ENCODE results near the gene AP2A1. TPM values are rescaled to one million over a fixed set of nuclear protein-coding genes. Genes with fewer than 3 reads are reported as not detected.
A peak's percentile ranks its signal among the peaks of the same experiment; 100 is the strongest.

AP2A1 gene
- polyA plus RNA-seq (2011; rRNA removed) = 36.6 and 41.6 TPM in 2 replicates
- 68.6 and 83.9 TPM in 2 replicates for polyA plus RNA-seq (2012; cell fraction: cytosol; rRNA removed)
- polyA plus RNA-seq (2012; cell fraction: nucleus; rRNA removed) = 133 and 183 TPM in 2 replicates
- 53.4 to 62.1 TPM (median 58.6 TPM) in 3 replicates for polyA plus RNA-seq (2017; fragmentation: RNase III; extraction: RNeasy Plus Mini Kit Qiagen cat#74134 plus additional on column Dnase treatment)
- polyA minus RNA-seq (2011; rRNA and poly(A)+ RNA removed) = 58.4 and 76.3 TPM in 2 replicates

DNA sequence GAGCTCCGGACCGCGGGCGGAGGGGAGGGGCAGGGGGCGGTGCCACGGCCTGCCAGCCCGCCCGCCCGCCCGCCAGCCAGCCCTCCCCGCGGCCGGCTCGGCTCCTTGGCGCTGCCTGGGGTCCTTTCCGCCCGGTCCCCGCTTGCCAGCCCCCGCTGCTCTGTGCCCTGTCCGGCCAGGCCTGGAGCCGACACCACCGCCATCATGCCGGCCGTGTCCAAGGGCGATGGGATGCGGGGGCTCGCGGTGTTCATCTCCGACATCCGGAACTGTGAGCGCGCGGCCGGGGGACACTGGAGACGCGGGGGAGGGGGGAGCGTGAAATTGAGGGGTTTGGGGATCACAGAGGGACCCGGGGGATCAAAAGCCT, at the start of gene AP2A1:
TSS of gene AP2A1 (plus strand) at position 72 of the 370 bp plus-strand sequence. CDS start at position 205, 133 bp downstream.
- TF ChIP-seq PHF8 (IDR thresholded peaks at IDR 0.05; ENCODE audit: borderline replicate concordance, low read depth) (peak; percentile 63; the same call in 1 of the 2 replicates), NPAS2 (CRISPR knock-in tag; IDR thresholded peaks at IDR 0.05; ENCODE audit: borderline replicate concordance) (no peak), POLR2A (IDR thresholded peaks at IDR 0.05; ENCODE audit: low read length) (peak; percentile 60)
- TF ChIP-seq, protein P1, sequence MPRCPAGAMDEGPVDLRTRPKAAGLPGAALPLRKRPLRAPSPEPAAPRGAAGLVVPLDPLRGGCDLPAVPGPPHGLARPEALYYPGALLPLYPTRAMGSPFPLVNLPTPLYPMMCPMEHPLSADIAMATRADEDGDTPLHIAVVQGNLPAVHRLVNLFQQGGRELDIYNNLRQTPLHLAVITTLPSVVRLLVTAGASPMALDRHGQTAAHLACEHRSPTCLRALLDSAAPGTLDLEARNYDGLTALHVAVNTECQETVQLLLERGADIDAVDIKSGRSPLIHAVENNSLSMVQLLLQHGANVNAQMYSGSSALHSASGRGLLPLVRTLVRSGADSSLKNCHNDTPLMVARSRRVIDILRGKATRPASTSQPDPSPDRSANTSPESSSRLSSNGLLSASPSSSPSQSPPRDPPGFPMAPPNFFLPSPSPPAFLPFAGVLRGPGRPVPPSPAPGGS (IDR thresholded peaks at IDR 0.05) = 0 out of 3 replicates have a peak, but pooled peaks have one; percentile 44
- ATAC-seq (no peak; a peak in 1 of 6 replicates), DNase-seq (ENCODE audit: low read depth in 1 of 2, low spot score in 1 of 2) (no peak), FAIRE-seq (no peak)
- H3K4me3 ChIP-seq = peak within 1 kb of the TSS; percentile 90
- peak within 1 kb of the TSS; percentile 93 to 95 for H3K27ac ChIP-seq
- no peaks in the 10 kb centered on the region for H3K9me3 ChIP-seq
- CTCF ChIA-PET = interaction anchor here (0.7 to 1.8 kb wide), 5 partner anchors 9 to 86 kb away, joined by 3 to 5 read pairs (median 3); no protein-coding TSS in a partner anchor
- H3K4me1 ChIP-seq = peaks cover 21% of the 10 kb centered on the region
- peak within 1 kb of the TSS; percentile 95 for H3K4me2 ChIP-seq
- POLR2A ChIA-PET = interaction anchor here (0.6 to 1.6 kb wide), 15 partner anchors 12 to 669 kb away, joined by 3 to 15 read pairs (median 4); partner anchors contain the start of genes AKT1S1, BCL2L12, FUZ and IRF3
- 2% methylated on average over 14 of the region's 38 CpGs for WGBS (ENCODE audit: missing lambda C conversion rate)

DNA sequence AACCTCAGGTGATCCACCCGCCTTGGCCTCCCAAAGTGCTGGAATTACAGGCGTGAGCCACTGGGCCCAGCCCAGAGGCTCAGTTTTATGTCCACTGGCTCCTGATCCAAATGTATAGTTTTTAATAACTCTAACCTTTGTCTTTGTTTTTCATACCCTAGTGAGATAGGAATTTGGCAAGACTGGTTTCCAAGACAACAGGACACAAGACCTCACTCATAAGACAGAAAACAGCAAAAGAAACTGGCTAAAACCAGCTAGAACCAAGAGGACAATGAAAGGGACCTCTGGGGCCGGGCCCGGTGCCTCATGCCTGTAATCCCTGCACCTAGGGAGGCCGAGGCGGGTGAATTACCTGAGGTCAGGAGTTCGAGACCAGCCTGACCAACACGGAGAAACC, 48.3 kb upstream of the AP2A1 start:
- 89% methylated on average over 8 of the region's 8 CpGs for WGBS (ENCODE audit: missing lambda C conversion rate)
- FAIRE-seq (no peak), ATAC-seq (no peak), DNase-seq (ENCODE audit: low read depth in 1 of 2, low spot score in 1 of 2) (no peak)
- TF ChIP-seq NFE2L2 (conservative IDR thresholded peaks at IDR 0.05; ENCODE audit: low read length) (no peak), RAD21 (conservative IDR thresholded peaks at IDR 0.05 in 1 of 2, IDR thresholded peaks at IDR 0.05 in 1 of 2) (no peak), CHD2 (IDR thresholded peaks at IDR 0.05; ENCODE audit: low read length, partially characterized antibody) (no peak), EHF (CRISPR knock-in tag; IDR thresholded peaks at IDR 0.05) (no peak), EHMT2 (IDR thresholded peaks at IDR 0.05; ENCODE audit: low read depth) (no peak)
- TF ChIP-seq, protein P2, sequence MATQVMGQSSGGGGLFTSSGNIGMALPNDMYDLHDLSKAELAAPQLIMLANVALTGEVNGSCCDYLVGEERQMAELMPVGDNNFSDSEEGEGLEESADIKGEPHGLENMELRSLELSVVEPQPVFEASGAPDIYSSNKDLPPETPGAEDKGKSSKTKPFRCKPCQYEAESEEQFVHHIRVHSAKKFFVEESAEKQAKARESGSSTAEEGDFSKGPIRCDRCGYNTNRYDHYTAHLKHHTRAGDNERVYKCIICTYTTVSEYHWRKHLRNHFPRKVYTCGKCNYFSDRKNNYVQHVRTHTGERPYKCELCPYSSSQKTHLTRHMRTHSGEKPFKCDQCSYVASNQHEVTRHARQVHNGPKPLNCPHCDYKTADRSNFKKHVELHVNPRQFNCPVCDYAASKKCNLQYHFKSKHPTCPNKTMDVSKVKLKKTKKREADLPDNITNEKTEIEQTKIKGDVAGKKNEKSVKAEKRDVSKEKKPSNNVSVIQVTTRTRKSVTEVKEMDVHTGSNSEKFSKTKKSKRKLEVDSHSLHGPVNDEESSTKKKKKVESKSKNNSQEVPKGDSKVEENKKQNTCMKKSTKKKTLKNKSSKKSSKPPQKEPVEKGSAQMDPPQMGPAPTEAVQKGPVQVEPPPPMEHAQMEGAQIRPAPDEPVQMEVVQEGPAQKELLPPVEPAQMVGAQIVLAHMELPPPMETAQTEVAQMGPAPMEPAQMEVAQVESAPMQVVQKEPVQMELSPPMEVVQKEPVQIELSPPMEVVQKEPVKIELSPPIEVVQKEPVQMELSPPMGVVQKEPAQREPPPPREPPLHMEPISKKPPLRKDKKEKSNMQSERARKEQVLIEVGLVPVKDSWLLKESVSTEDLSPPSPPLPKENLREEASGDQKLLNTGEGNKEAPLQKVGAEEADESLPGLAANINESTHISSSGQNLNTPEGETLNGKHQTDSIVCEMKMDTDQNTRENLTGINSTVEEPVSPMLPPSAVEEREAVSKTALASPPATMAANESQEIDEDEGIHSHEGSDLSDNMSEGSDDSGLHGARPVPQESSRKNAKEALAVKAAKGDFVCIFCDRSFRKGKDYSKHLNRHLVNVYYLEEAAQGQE (IDR thresholded peaks at IDR 0.05) = no peak
- TF ChIP-seq, protein P3, sequence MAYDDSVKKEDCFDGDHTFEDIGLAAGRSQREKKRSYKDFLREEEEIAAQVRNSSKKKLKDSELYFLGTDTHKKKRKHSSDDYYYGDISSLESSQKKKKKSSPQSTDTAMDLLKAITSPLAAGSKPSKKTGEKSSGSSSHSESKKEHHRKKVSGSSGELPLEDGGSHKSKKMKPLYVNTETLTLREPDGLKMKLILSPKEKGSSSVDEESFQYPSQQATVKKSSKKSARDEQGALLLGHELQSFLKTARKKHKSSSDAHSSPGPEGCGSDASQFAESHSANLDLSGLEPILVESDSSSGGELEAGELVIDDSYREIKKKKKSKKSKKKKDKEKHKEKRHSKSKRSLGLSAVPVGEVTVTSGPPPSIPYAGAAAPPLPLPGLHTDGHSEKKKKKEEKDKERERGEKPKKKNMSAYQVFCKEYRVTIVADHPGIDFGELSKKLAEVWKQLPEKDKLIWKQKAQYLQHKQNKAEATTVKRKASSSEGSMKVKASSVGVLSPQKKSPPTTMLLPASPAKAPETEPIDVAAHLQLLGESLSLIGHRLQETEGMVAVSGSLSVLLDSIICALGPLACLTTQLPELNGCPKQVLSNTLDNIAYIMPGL (CRISPR knock-in tag; IDR thresholded peaks at IDR 0.05; ENCODE audit: borderline replicate concordance) = no peak
- TF ChIP-seq, protein P4, sequence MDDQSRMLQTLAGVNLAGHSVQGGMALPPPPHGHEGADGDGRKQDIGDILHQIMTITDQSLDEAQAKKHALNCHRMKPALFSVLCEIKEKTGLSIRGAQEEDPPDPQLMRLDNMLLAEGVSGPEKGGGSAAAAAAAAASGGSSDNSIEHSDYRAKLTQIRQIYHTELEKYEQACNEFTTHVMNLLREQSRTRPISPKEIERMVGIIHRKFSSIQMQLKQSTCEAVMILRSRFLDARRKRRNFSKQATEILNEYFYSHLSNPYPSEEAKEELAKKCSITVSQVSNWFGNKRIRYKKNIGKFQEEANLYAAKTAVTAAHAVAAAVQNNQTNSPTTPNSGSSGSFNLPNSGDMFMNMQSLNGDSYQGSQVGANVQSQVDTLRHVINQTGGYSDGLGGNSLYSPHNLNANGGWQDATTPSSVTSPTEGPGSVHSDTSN (IDR thresholded peaks at IDR 0.05) = no peak
- POLR2A ChIA-PET = interaction anchor here (0.8 kb wide), 1 partner anchor 10 kb away, joined by 6 read pairs; no protein-coding TSS in a partner anchor
- Histone ChIP-seq H3K4me1 (no peaks in the 10 kb centered on the region; the same call in 2 of the 3 replicates), H3K9me3 (no peaks in the 10 kb centered on the region), H3K4me3 (no peak overlapping the region), H3K27ac (no peak overlapping the region), H3K4me2 (no peak overlapping the region)
- CTCF ChIA-PET = interaction anchor here (0.9 to 4.5 kb wide), 16 partner anchors 9 to 172 kb away, joined by 3 to 29 read pairs (median 4); partner anchors contain the start of genes AP2A1 and FUZ

All from A549 (cell line).